HepG2 (cell line): Measurements from ENCODE around the gene ANKMY2. TPM values are rescaled to one million over a fixed set of nuclear protein-coding genes. Genes with fewer than 3 reads are reported as not detected.

ENCODE experiments used
- AKAP8 ChIP-seq: sonication (generic); formaldehyde crosslinking; IDR thresholded peaks from 2 replicates; pipeline ENCODE4 v1.5.1; 2020; ENCODE audit warnings: mild to moderate bottlenecking, missing genetic modification reagents
- ATF5 ChIP-seq: sonication (generic); formaldehyde crosslinking; IDR thresholded peaks from 2 replicates; pipeline ENCODE4 v1.4.0; 2020; ENCODE audit warnings: mild to moderate bottlenecking, low read depth, missing genetic modification reagents
- ELF4 ChIP-seq: sonication (generic); formaldehyde crosslinking; IDR thresholded peaks from 2 replicates; pipeline ENCODE4 v1.5.0; 2020; ENCODE audit warnings: missing genetic modification reagents, mild to moderate bottlenecking, moderate library complexity, borderline replicate concordance
- REL ChIP-seq: sonication (generic); formaldehyde crosslinking; conservative IDR thresholded peaks from 2 replicates; pipeline ENCODE4 v1.8.0; 2022; ENCODE audit warnings: mild to moderate bottlenecking, missing genetic modification reagents, moderate library complexity
- REXO4 ChIP-seq: sonication (generic); formaldehyde crosslinking; IDR thresholded peaks from 2 replicates; pipeline ENCODE4 v1.8.0; 2022; ENCODE audit warnings: missing genetic modification reagents, mild to moderate bottlenecking, borderline replicate concordance
- SP4 ChIP-seq: sonication (generic); formaldehyde crosslinking; IDR thresholded peaks from 2 replicates; pipeline ENCODE4 v1.8.1; 2023; ENCODE audit warnings: mild to moderate bottlenecking, missing genetic modification reagents
- SRY ChIP-seq: sonication (generic); formaldehyde crosslinking; IDR thresholded peaks from 2 replicates; pipeline ENCODE4 v1.8.0; 2022; ENCODE audit warnings: mild to moderate bottlenecking, missing genetic modification reagents
- STAT5B ChIP-seq: sonication (generic); formaldehyde crosslinking; IDR thresholded peaks from 2 replicates; pipeline ENCODE4 v1.4.0; 2020; ENCODE audit warnings: missing genetic modification reagents
- TFDP1 ChIP-seq: IDR thresholded peaks from 2 replicates; pipeline ENCODE4 v1.6.1; 2016; ENCODE audit warnings: missing compliant biosample characterization, missing genetic modification reagents, borderline replicate concordance
- USF2 ChIP-seq, 2 experiments: sonication (generic) in 1 of 2; formaldehyde crosslinking in 1 of 2; IDR thresholded peaks; 2 replicates each; pipeline versions ENCODE4 v1.5.1 to v1.6.1; 2011 to 2020; ENCODE audit warnings: borderline replicate concordance in 1 of 2, low read depth in 1 of 2, low read length in 1 of 2, mild to moderate bottlenecking in 1 of 2, missing genetic modification reagents in 1 of 2, moderate library complexity in 1 of 2
- ZFYVE20 ChIP-seq: sonication (generic); formaldehyde crosslinking; IDR thresholded peaks from 2 replicates; pipeline ENCODE4 v1.8.0; 2023; ENCODE audit warnings: low read depth, mild to moderate bottlenecking, moderate library complexity, missing genetic modification reagents, borderline replicate concordance
- ZNF510 ChIP-seq: sonication (generic); formaldehyde crosslinking; IDR thresholded peaks from 2 replicates; pipeline ENCODE4 v1.4.0; 2020; ENCODE audit warnings: low read depth, mild to moderate bottlenecking, missing genetic modification reagents
- ZNF563 ChIP-seq: sonication (generic); formaldehyde crosslinking; IDR thresholded peaks from 2 replicates; pipeline ENCODE4 v1.8.0; 2022; ENCODE audit warnings: mild to moderate bottlenecking, moderate library complexity, missing genetic modification reagents
- ZNF619 ChIP-seq: sonication (generic); formaldehyde crosslinking; IDR thresholded peaks from 2 replicates; pipeline ENCODE4 v1.4.0; 2020; ENCODE audit warnings: mild to moderate bottlenecking, missing genetic modification reagents
- polyA plus RNA-seq, 8 experiments: library from polyadenylated mRNA; depleted of rRNA in 3 of 8; stranded (reverse) in 7 of 8; unstranded in 1 of 8; fragments of >200 nt; fragmentation: Illumina TruSeq in 4 of 8; extraction: Trizol in 4 of 8; gene quantifications; 2 replicates each; pipeline versions ENCODE4 v1.2.1 to v1.2.3, GENCODE V29; 2011 to 2016; ENCODE audit warnings: low read depth in 4 of 8, missing spikeins in 1 of 8, mixed read lengths in 1 of 8; ENCODE audit not compliant: insufficient read depth in 1 of 8
- total RNA-seq, 5 experiments: library from RNA; depleted of rRNA; stranded (reverse); fragments of >200 nt; fragmentation: Illumina TruSeq; extraction: Trizol; gene quantifications; 2 replicates each; pipeline ENCODE4 v1.2.3, GENCODE V29; 2016; ENCODE audit warnings: low read depth in 1 of 5
- TF ChIP-seq, protein P1 (sequence below): sonication (generic); formaldehyde crosslinking; IDR thresholded peaks from 2 replicates; pipeline ENCODE4 v1.4.0; 2020; ENCODE audit warnings: mild to moderate bottlenecking, missing genetic modification reagents
- TF ChIP-seq, protein P2 (sequence below): sonication (generic); formaldehyde crosslinking; conservative IDR thresholded peaks from 2 replicates; pipeline ENCODE4 v1.4.0; 2020; ENCODE audit warnings: mild to moderate bottlenecking, missing genetic modification reagents, moderate library complexity

Gene ANKMY2
- total and polyA plus RNA-seq, 2 of the 13 experiments (the other 11 are each of a cell fraction or from before 2014, with no cell fraction given), result 12.2 to 21.6 TPM

DNA sequence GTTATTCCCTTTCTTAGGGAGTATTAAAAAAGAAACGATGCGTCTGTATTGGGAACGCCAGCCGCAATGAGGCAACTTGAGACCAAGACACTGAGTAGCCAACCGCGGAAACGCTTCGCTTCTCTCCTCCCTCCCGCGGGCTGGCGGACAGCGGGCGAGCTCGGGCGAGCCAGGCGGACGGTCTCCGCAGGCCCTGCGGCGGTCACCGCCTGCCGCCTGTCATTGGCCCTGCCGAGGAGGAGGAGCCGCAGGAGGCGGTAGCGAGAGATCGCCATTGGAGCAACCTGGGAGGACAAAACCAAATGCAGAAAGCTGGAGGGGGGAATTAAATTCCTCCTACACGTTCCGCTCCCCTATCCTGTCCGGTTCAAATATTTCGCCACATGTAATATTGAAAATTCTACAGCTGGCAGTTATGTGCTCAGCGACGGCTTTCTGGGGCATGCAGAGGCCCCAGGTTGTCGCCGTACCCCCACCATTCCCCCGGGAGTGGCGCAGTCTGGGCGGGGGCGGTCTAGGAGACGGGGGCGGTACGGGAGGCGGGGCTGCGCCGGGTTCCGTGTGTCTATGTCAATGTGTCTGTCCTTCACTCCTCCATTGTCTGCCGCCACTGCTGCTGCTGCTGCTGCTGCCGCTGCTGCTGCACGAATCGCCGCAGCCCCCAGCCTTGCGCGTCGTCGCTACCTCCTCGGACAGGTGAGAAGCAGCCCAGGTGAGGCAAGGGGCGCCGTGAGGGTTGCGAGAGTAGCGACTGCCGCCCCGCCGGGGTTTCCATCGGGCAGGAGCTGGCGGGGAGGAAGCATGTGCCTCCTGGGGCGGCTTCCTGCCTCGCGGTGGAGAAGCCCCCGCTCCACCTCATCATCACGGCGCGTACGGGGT is at the start of gene ANKMY2, which contains the start of gene BZW2 (continued):
- TF ChIP-seq USF2 (IDR thresholded peaks at IDR 0.05; ENCODE audit: low read depth, low read length), result no peak
- TF ChIP-seq USF2 (CRISPR knock-in tag; IDR thresholded peaks at IDR 0.05; ENCODE audit: borderline replicate concordance), result no peak
- TF ChIP-seq SP4 (CRISPR knock-in tag), result peak; percentile 89
- TF ChIP-seq ELF4 (CRISPR knock-in tag), result 0 out of 2 replicates have a peak, but pooled peaks have one; percentile 3
- no peak for TF ChIP-seq AKAP8 (CRISPR knock-in tag)
- TF ChIP-seq, protein P1, sequence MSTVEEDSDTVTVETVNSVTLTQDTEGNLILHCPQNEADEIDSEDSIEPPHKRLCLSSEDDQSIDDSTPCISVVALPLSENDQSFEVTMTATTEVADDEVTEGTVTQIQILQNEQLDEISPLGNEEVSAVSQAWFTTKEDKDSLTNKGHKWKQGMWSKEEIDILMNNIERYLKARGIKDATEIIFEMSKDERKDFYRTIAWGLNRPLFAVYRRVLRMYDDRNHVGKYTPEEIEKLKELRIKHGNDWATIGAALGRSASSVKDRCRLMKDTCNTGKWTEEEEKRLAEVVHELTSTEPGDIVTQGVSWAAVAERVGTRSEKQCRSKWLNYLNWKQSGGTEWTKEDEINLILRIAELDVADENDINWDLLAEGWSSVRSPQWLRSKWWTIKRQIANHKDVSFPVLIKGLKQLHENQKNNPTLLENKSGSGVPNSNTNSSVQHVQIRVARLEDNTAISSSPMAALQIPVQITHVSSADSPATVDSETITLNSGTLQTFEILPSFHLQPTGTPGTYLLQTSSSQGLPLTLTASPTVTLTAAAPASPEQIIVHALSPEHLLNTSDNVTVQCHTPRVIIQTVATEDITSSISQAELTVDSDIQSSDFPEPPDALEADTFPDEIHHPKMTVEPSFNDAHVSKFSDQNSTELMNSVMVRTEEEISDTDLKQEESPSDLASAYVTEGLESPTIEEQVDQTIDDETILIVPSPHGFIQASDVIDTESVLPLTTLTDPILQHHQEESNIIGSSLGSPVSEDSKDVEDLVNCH (CRISPR knock-in tag), result no peak
- TF ChIP-seq, protein P2, sequence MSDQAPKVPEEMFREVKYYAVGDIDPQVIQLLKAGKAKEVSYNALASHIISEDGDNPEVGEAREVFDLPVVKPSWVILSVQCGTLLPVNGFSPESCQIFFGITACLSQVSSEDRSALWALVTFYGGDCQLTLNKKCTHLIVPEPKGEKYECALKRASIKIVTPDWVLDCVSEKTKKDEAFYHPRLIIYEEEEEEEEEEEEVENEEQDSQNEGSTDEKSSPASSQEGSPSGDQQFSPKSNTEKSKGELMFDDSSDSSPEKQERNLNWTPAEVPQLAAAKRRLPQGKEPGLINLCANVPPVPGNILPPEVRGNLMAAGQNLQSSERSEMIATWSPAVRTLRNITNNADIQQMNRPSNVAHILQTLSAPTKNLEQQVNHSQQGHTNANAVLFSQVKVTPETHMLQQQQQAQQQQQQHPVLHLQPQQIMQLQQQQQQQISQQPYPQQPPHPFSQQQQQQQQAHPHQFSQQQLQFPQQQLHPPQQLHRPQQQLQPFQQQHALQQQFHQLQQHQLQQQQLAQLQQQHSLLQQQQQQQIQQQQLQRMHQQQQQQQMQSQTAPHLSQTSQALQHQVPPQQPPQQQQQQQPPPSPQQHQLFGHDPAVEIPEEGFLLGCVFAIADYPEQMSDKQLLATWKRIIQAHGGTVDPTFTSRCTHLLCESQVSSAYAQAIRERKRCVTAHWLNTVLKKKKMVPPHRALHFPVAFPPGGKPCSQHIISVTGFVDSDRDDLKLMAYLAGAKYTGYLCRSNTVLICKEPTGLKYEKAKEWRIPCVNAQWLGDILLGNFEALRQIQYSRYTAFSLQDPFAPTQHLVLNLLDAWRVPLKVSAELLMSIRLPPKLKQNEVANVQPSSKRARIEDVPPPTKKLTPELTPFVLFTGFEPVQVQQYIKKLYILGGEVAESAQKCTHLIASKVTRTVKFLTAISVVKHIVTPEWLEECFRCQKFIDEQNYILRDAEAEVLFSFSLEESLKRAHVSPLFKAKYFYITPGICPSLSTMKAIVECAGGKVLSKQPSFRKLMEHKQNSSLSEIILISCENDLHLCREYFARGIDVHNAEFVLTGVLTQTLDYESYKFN (CRISPR knock-in tag), result no peak; the same call in none of the 2 replicates
- 0 out of 2 replicates have a peak, but pooled peaks have one; percentile 28 for TF ChIP-seq TFDP1 (CRISPR knock-in tag)
- no peak for TF ChIP-seq STAT5B (CRISPR knock-in tag)
- peak; percentile 78 for TF ChIP-seq ZNF510 (CRISPR knock-in tag)
- no peak for TF ChIP-seq REXO4
- peak; percentile 80; the same call in 1 of the 2 replicates for TF ChIP-seq SRY (CRISPR knock-in tag)
- peak; percentile 63; the same call in 1 of the 2 replicates for TF ChIP-seq ATF5
- TF ChIP-seq ZNF619 (CRISPR knock-in tag), result no peak
- TF ChIP-seq REL (CRISPR knock-in tag), result peak; percentile 78; the same call in 1 of the 2 replicates
- no peak for TF ChIP-seq ZFYVE20
- TF ChIP-seq ZNF563 (CRISPR knock-in tag), result peak; percentile 64; the same call in 1 of the 2 replicates
